Natural killer cell treated with Interleukin-12 subunit alpha and Interleukin-12 subunit beta and Interleukin-15 and Interleukin-18, amount 100 ng/mL, for 72 hours (primary cell): ENCODE results near the gene PDE11A. TPM values are rescaled to one million over a fixed set of nuclear protein-coding genes. Genes with fewer than 3 reads are reported as not detected.

Experiments used
- ATAC-seq, 2 donors: fragments of 150-1000 bp; cut with Tn5 transposase in 1 of 2; sonication (Bioruptor Pico), chemical (Tn5 transposase) in 1 of 2; 2 replicates each; pipeline ENCODE4 v1.10.0; 2021
- DNase-seq: peaks from one replicate; pipeline ENCODE4 v3.0.0; 2022; ENCODE audit warnings: low spot score
- H3K27ac Mint-ChIP-seq, 2 donors: 1 replicate in 1 of 2; 2 replicates in 1 of 2; pipeline ENCODE4 v1.8.0; 2022; ENCODE audit warnings: mixed read lengths in 2 of 2, mild to moderate bottlenecking in 1 of 2, moderate library complexity in 1 of 2
- H3K27me3 Mint-ChIP-seq, 2 donors: 1 replicate in 1 of 2; 2 replicates in 1 of 2; pipeline ENCODE4 v1.8.0; 2022; ENCODE audit warnings: mixed read lengths in 2 of 2
- H3K36me3 Mint-ChIP-seq: one replicate; pipeline ENCODE4 v1.8.0; 2022; ENCODE audit warnings: mixed read lengths
- H3K4me1 Mint-ChIP-seq, 2 donors: 1 replicate in 1 of 2; 2 replicates in 1 of 2; pipeline ENCODE4 v1.8.0; 2022; ENCODE audit warnings: low read depth in 2 of 2, mixed read lengths in 2 of 2, mild to moderate bottlenecking in 1 of 2
- H3K4me3 Mint-ChIP-seq: one replicate; pipeline ENCODE4 v1.8.0; 2022; ENCODE audit warnings: mixed read lengths
- H3K9me3 Mint-ChIP-seq: 2 replicates; pipeline ENCODE4 v1.8.0; 2022; ENCODE audit warnings: mixed read lengths
- total RNA-seq, 2 donors: library from RNA; stranded (reverse); gene quantifications; one replicate each; pipeline ENCODE4 v1.2.3, GENCODE V29; 2022

The PDE11A gene
- total RNA-seq, 2 donors from 2014 or later, result not detected

DNA sequence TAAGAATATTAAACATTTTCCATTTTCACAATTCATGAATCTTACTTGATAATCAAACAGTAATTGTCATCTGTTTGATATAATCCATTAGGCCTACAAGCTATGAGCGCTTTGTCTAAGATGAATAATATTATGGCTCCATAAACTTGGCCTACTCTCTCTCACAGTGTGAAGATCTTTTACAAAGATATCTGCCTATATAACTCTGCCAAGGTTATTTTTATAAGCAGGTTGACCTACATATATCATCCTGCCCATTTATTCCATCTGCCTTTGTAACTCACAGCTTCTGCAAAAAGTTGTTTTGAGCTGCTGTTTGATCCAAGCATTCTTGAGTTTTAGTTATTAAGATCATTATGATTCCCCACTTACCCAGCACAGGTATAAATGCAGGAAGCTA lies 158.3 kb downstream of the PDE11A start:
- H3K4me3 Mint-ChIP-seq, result no peak overlapping the region
- no peaks in the 10 kb centered on the region for H3K9me3 Mint-ChIP-seq
- no peaks in the 10 kb centered on the region for H3K4me1 Mint-ChIP-seq
- H3K36me3 Mint-ChIP-seq, result no peaks in the 10 kb centered on the region
- DNase-seq, result no peak
- ATAC-seq, result no peak
- peaks cover 0 to 6% of the 10 kb centered on the region in 2 donors for H3K27me3 Mint-ChIP-seq
- no peak overlapping the region for H3K27ac Mint-ChIP-seq

DNA sequence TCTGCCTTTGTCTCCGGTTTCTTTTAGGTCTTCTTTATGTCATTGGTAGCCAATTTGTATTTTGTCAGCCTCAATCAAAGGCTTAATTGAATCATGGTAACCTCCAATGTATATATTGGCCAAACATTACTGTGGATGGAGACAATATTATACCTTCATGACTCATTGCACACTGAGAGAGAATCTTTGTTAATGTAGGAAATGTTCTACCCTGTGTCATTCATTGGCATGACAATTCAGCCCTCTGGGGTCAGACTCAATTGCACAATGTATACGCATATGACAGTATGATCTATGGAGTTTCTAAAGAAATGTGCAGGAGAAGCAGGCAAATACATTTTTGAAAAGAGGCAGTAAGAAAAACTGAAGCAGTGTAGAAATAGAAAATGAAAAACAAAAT lies 162.6 kb downstream of the PDE11A start:
- DNase-seq (no peak), ATAC-seq (no peak)
- peaks cover 0 to 2% of the 10 kb centered on the region in 2 donors for H3K27me3 Mint-ChIP-seq
- no peak overlapping the region for H3K27ac Mint-ChIP-seq
- H3K4me3 Mint-ChIP-seq, result no peak overlapping the region
- H3K4me1 Mint-ChIP-seq, result peaks cover 5 to 6% of the 10 kb centered on the region in 2 donors
- H3K36me3 Mint-ChIP-seq, result no peaks in the 10 kb centered on the region
- H3K9me3 Mint-ChIP-seq, result no peaks in the 10 kb centered on the region

DNA sequence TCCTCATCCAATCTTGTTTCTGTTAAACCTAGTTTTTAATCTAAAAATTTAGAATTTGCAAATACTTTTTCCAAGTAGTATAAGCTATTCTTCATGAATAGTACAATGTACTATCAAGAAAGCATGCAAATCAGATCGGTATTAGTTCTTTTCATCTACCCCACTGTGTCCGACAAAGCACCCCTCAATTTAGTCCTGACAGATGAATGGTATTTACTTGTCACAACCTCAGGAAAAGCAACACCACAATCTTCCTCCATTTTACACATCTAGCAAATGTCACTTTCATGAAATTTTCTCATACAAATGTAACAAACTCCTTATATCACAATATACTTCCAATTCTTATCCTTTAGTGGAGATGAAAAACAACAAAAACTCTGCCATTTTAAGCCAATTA lies 163.8 kb downstream of the PDE11A start:
- no peak for DNase-seq
- no peak for ATAC-seq
- Mint-ChIP-seq H3K36me3 (no peaks in the 10 kb centered on the region), H3K27ac (no peak overlapping the region), H3K27me3 (peaks cover under 1 to 2% of the 10 kb centered on the region in 2 donors), H3K9me3 (no peaks in the 10 kb centered on the region), H3K4me1 (peaks cover 5 to 6% of the 10 kb centered on the region in 2 donors), H3K4me3 (no peak overlapping the region)

DNA sequence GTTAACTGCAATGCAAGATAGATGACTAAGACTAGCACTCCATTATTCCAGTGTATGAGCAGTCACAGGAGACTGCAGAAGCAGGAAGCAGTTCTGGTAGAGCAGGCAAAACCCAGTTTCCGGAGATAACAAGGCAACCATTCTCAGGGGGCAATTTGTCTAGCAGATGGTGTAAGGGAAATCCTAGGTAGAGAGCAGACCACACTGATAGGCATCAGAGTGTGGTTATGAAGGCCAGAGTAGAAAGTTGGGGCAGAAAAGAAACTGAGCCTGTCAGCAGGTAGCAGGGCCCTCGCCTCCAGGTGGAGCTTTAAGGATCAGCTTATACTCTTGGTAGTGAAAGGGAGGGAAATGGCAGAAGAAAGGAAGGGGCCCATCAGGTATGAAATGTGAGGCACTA lies 164.4 kb downstream of the PDE11A start:
- Mint-ChIP-seq H3K4me3 (no peak overlapping the region), H3K4me1 (peaks cover 5 to 6% of the 10 kb centered on the region in 2 donors), H3K36me3 (no peaks in the 10 kb centered on the region), H3K9me3 (no peaks in the 10 kb centered on the region), H3K27ac (no peak overlapping the region), H3K27me3 (peaks cover 6 to 7% of the 10 kb centered on the region in 2 donors)
- ATAC-seq (no peak), DNase-seq (no peak)

DNA sequence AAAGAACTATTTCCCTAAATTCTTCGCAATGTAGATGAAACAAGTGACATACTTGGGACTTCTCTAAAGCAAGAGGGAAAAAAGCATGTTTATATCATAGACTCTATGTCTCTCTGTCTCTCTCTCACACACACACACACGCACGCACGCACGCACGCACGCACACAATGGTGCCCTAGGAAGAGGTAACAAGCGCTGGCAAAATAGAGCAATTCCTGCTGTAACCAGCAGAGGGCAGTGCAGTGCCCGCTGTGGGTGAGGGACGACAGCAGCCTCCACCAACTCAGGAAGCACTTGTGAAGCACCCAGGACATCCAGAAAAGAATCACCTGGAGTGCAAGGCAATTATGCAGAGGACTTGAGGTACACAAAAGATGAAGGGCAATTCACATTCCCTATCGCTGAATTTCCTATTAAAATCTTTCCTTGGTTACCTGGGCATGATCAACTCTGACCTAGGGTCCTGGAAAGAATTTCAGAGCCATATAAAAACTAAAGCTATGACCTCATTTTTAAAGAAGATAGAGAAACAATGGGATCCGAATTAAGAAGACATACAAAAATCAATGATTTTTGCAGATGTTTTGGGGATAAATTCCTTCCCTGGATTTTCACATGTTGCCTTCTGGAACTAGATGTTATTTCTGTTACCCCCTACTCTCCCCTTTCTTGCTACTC lies 166.4 kb downstream of the PDE11A start:
- ATAC-seq, result peak; percentile 76 to 83
- Mint-ChIP-seq H3K4me3 (no peak overlapping the region), H3K4me1 (peaks cover 5 to 6% of the 10 kb centered on the region in 2 donors), H3K27me3 (peaks cover 12 to 17% of the 10 kb centered on the region in 2 donors), H3K27ac (no peak overlapping the region), H3K36me3 (no peaks in the 10 kb centered on the region), H3K9me3 (no peaks in the 10 kb centered on the region)
- peak; percentile 84 for DNase-seq

DNA sequence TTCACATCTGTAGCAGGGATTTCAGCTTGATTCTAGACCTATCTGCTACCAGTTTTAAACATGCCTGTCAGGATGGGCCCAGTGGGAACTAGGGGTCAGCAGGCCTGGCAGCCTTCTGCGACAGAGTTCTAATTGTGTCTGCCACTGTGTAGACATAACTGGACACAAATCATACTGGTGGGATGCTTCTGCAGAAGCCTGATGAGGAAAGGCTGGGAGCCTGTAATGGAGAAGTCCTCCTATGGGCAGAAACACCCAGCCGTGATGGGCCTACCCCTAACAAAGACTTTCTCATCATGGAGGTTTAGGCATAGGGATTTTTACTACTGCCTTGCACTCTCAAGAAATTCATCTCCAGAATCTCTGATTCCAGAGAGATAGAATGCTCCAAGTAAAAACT lies 166.9 kb downstream of the PDE11A start:
- no peak overlapping the region for H3K27ac Mint-ChIP-seq
- H3K27me3 Mint-ChIP-seq, result peaks cover 12 to 17% of the 10 kb centered on the region in 2 donors
- ATAC-seq (no peak), DNase-seq (no peak)
- no peak overlapping the region for H3K4me3 Mint-ChIP-seq
- H3K4me1 Mint-ChIP-seq, result peaks cover 5 to 6% of the 10 kb centered on the region in 2 donors
- H3K9me3 Mint-ChIP-seq, result no peaks in the 10 kb centered on the region
- no peaks in the 10 kb centered on the region for H3K36me3 Mint-ChIP-seq

DNA sequence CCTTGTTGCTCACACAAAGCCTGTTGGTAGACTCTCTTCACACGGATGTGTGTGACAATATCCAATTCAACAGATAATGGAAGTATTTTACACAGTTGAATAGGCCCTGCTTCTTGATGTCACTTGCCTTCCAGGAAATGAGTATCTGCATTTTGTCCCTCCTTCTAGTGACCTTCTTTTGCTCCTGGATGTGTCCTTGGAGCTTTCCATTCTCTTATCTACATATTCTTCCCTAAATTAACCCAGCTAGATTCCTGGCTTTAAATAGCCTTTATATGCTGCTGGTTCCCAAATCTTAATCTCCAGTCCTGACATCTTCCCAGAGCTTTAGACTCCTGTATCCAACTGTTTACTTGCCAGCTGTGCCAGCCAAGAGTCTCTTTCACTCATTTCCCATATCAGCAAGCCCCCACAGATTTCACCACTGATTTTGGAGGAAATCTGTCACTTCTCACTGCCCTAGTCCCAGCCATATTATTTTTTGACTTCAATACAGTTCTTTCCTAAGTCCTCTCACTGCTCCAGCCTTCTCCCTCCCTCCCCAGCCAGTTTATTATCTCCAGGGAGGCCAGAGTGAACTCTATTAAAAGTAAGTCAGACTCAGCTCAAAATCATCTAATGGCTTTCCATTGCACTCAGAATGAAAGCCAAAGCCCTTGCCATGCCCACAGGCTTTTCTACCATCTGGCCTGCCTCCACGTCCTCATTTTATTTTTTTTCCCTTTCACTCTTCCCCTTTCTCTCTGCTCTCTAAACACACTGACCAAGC lies 170.0 kb downstream of the PDE11A start:
- no peak overlapping the region for H3K27ac Mint-ChIP-seq
- ATAC-seq (no peak), DNase-seq (no peak)
- H3K4me3 Mint-ChIP-seq, result no peak overlapping the region
- H3K9me3 Mint-ChIP-seq, result no peaks in the 10 kb centered on the region
- peaks cover 12 to 17% of the 10 kb centered on the region in 2 donors for H3K27me3 Mint-ChIP-seq
- H3K4me1 Mint-ChIP-seq, result peaks cover 0 to 3% of the 10 kb centered on the region in 2 donors
- no peaks in the 10 kb centered on the region for H3K36me3 Mint-ChIP-seq

DNA sequence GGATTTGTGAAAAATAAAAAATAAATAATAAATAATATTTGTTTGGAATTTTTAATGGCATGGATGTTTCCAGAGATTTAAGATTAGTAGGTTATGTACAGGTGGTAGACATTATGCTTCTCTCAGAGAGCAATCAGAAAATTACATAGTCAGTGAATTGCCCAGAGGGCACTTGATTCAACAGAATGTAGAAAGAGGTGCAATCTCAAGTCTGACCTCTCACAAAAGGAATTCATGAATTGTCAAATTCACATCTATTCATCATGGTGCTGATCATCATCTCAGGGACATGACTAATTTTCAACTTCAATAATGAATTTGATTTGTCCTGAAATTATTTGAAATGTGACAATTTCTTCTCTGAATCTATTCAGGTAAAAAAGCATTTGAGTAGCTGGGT lies 172.5 kb downstream of the PDE11A start:
- Mint-ChIP-seq H3K27ac (no peak overlapping the region), H3K4me3 (no peak overlapping the region), H3K27me3 (peaks cover 10 to 17% of the 10 kb centered on the region in 2 donors), H3K9me3 (no peaks in the 10 kb centered on the region), H3K36me3 (no peaks in the 10 kb centered on the region), H3K4me1 (no peaks in the 10 kb centered on the region)
- DNase-seq (no peak), ATAC-seq (no peak)

DNA sequence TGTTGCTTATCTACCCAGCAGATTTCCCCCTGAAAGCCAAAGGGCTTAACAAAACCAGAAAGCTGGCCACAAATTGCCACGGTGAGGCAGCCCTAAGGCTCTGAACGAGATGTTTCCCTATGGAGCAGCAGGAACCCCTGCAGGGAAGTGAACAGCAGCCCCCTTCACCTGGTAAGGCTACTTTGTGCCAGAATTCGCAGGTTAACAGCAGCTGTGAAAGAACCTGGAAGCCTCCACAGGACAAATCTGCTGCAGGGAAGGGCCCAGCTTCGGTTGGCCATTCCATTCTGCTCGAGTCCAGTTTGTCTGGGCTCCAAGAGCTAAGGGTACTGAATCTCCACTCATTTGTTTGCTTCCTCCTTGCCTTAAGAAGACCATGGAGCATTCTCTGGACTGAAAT lies 175.3 kb downstream of the PDE11A start:
- H3K9me3 Mint-ChIP-seq, result no peaks in the 10 kb centered on the region
- H3K4me3 Mint-ChIP-seq, result no peak overlapping the region
- ATAC-seq (no peak), DNase-seq (no peak)
- H3K4me1 Mint-ChIP-seq, result no peaks in the 10 kb centered on the region
- no peak overlapping the region for H3K27ac Mint-ChIP-seq
- no peaks in the 10 kb centered on the region for H3K36me3 Mint-ChIP-seq
- H3K27me3 Mint-ChIP-seq, result peaks cover 3 to 9% of the 10 kb centered on the region in 2 donors

DNA sequence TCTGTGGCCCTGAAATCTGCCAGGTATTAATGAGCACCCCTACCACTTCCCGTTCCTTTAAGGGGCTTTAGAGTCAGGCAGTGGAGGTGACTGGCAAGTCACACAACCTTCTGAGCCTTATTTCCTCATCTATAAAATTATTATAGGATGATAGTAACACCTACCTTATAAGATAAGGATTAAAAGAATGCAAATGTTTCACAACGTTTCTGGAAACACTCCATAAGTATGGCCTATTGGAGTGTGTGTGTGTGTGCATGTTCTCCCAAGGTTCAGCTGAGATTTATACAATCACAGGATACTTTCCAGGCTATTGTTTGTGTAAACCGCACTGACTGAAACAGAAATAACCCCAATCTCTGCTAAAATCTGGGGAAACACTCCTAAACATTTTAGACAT lies 176.0 kb downstream of the PDE11A start:
- Mint-ChIP-seq H3K4me3 (no peak overlapping the region), H3K27me3 (peaks cover 3 to 8% of the 10 kb centered on the region in 2 donors), H3K27ac (no peak overlapping the region), H3K36me3 (no peaks in the 10 kb centered on the region), H3K9me3 (no peaks in the 10 kb centered on the region), H3K4me1 (no peaks in the 10 kb centered on the region)
- no peak for DNase-seq
- no peak for ATAC-seq

DNA sequence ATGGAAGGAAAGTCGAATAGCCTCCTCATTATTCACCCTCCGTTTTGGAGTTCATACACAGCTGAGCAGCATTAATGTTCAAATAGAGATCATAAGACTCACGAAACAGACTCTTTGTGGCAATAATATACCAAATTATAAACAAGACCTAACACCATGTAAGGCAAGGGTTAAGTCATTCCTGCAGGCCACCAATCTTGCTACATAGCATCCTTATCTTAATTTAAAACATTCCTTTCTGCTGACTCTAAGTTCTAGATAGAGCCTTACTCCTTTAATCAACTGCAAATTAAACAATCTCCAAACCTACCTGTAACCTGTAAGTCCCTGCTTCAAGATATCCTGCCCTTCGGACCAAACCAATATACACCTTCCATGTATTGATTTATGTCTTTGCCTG lies 178.0 kb downstream of the PDE11A start:
- H3K27me3 Mint-ChIP-seq, result peaks cover 3 to 8% of the 10 kb centered on the region in 2 donors
- DNase-seq (no peak), ATAC-seq (no peak)
- H3K9me3 Mint-ChIP-seq, result no peaks in the 10 kb centered on the region
- H3K27ac Mint-ChIP-seq, result no peak overlapping the region
- H3K4me3 Mint-ChIP-seq, result no peak overlapping the region
- no peaks in the 10 kb centered on the region for H3K36me3 Mint-ChIP-seq
- no peaks in the 10 kb centered on the region for H3K4me1 Mint-ChIP-seq

DNA sequence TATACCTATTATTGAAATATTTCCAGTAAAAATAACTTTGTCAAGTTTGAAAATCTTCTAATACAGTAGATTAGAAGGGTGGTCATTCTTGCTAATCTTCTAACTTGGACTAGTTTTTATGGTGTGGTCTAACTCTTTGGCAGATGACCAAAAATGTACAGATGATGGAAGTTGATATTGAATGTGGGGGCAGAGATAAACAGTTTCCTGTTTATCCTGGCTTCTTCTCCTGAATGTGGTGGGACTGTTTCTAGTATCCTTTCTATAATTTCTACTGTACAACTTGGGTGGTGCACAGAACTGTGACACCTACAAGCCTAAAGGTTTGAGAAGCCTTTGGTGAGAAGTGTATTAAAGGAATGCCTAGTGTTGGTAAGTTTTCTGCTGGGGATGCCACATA lies 178.7 kb downstream of the PDE11A start:
- H3K4me3 Mint-ChIP-seq, result no peak overlapping the region
- no peaks in the 10 kb centered on the region for H3K36me3 Mint-ChIP-seq
- no peak overlapping the region for H3K27ac Mint-ChIP-seq
- H3K9me3 Mint-ChIP-seq, result no peaks in the 10 kb centered on the region
- H3K4me1 Mint-ChIP-seq, result no peaks in the 10 kb centered on the region
- H3K27me3 Mint-ChIP-seq, result peaks cover 3 to 8% of the 10 kb centered on the region in 2 donors
- ATAC-seq (no peak), DNase-seq (no peak)

DNA sequence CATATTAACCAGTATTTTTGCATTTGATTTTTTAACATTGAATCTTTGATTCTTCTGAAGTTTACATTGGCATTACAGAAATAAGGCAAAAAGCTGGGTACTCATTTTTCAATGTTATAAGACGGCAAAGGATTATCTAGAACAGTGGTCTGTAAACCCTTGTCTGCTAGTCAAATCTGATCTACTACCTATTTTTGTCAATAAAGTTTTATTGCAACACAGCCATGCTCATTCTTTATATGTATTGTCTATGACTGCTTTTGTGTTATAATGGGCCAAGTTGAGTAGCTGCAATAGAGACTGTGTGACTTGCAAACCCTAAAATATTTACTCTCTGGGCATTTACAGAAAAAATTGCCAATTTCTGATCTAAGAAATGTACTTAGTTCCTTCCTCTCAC lies 181.0 kb downstream of the PDE11A start:
- H3K4me1 Mint-ChIP-seq, result no peaks in the 10 kb centered on the region

DNA sequence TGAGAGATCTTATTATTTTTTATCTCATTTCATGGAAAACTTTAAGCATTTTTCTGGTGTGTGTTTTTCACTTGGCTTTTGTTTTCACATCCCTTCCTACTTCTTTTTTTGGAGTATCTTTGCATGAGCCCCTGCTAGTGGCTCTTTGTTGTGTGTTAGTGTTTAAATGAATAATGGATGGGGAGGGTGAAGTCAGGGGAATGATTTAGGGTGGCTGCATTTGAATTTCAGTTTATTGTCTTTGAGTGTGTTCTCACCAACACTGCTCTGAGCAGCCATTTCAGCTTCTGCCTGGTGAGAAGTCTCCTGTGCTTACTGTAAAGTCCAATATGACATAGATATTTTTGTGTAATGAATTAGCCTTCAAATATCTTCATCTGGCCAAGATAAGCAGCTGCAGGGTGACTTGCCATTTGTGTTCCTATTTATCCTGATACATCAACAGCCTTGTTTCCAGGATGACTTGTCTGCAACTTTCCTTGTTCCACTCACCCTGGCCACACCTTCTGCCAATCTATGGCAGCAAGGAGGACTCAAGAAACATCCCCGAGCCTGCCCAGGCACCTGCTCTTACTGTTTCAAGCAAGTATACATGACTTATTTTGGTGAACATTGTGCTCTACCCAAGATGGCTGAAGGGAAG lies 182.6 kb downstream of the PDE11A start:
- ATAC-seq (no peak), DNase-seq (no peak)
- H3K27me3 Mint-ChIP-seq, result peaks cover 11 to 14% of the 10 kb centered on the region in 2 donors
- H3K27ac Mint-ChIP-seq, result no peak overlapping the region
- no peaks in the 10 kb centered on the region for H3K36me3 Mint-ChIP-seq
- H3K4me1 Mint-ChIP-seq, result no peaks in the 10 kb centered on the region
- H3K4me3 Mint-ChIP-seq, result no peak overlapping the region
- no peaks in the 10 kb centered on the region for H3K9me3 Mint-ChIP-seq

More for the DNA sequence above, 181.0 kb downstream of the PDE11A start:
- Mint-ChIP-seq H3K36me3 (no peaks in the 10 kb centered on the region), H3K4me3 (no peak overlapping the region), H3K27me3 (peaks cover 8 to 14% of the 10 kb centered on the region in 2 donors), H3K9me3 (no peaks in the 10 kb centered on the region), H3K27ac (no peak overlapping the region)
- DNase-seq (no peak), ATAC-seq (no peak)
